ENCODE measurements around the gene PATL2.

DNA sequence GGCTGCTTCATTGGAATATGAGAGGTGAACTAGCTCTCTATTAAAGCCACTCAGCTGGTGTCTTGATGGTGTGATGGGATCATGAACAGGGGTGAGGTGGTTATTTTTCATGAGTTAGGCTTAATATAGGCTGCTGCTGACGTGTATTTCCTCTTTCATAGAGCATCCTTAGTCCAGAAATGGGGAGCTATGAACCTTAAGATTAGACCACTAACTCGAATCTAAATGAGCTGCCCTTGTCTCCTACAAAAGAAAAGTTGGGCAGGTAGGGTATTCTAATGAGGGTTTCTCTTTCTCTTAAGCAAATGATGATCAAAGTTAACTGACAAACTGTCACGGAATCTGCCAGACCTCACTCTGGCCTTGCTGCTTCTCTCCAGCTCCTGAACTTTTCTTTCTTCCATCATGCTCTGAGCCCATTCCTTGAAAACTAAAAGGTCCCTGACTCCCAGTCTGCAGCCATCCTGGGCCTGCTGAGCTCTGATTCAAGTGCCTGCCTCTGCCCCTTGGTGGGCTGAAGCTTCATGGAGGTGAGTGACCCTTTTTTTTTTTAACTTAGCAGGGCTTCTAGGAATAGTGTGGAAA lies 25.1 kb upstream of the PATL2 start, which contains the start of gene TRIM69:
- TF ChIP-seq CTCF (IDR thresholded peaks at IDR 0.05) (no peak), POLR2A (IDR thresholded peaks at IDR 0.05) (no peak)
